ENCODE data around the gene LPO.
A peak's percentile ranks its signal among the peaks of the same experiment; 100 is the strongest.

LPO gene

DNA sequence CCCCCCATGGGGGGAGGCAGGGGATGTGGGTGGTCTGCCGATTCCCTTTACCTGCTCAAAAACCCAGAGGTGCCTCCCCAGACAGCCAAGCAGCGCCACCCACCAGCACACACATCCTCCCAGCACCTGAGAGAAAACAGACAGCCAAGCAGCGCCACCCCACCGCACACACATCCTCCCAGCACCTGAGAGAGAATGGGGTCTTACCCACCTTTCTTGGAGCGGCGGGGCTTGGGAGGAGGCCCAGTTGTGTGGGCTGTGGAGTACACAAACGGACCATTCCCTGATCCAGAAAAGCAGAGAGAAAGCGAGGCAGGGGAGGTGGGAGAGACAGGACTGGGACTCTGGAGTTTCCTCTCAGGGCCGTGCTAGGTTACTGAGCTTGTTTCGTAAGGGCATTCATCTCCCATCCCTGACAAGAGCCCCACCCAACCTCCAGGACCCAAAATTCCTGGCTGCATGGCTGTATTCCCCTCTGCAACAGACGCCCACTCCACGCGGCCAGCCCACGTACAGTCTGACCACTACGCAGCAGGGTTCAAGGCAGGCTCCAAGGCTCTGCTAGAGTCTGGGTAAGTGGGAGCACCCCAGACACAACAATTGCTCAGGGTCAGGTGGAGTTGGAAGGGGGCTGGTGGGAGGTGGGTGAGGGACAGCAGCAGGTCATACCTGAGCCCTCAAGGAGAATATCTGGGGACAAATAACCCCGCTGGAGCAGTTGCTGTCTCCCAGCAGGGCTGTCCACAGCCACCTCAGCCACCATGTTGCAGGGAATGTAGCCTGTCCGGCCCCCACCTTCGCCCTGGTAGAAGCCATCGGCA is 68.0 kb downstream of the LPO start:
- no peak for DNase-seq

DNA sequence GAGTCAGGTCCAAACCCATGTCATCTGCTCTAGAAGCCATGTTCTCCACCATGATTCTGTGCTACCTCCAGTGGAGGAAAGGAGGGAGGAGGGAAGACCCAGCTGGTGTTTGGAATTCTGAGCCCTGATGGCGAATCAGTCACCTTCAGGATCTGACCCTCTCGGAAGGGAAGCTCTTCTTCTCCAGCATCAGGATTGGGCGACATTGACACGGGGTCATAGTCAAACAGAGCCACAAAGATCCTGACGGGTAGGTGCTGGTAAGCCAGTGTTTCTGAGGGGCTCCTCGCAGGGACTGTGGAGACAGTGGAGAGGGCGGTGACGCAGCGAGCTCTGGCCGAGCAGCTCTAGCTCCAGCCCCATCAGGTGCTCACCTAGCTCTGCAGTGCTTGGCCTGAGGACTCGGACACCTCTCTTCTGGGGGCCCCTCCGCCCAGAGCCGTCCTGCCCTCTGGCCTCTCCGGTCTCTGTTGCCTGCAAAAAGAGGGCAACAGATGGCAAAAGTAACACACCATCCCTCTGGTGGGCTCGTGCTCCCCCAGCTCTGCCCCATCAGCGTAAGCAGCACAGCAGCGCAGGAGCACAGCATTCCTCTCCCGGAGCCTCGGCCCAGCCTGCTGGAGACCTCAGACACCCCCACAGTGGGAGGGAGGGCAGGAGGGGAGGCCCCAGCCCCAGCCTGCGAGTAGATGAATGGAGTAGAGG is 69.2 kb downstream of the LPO start:
- no peak for DNase-seq

DNA sequence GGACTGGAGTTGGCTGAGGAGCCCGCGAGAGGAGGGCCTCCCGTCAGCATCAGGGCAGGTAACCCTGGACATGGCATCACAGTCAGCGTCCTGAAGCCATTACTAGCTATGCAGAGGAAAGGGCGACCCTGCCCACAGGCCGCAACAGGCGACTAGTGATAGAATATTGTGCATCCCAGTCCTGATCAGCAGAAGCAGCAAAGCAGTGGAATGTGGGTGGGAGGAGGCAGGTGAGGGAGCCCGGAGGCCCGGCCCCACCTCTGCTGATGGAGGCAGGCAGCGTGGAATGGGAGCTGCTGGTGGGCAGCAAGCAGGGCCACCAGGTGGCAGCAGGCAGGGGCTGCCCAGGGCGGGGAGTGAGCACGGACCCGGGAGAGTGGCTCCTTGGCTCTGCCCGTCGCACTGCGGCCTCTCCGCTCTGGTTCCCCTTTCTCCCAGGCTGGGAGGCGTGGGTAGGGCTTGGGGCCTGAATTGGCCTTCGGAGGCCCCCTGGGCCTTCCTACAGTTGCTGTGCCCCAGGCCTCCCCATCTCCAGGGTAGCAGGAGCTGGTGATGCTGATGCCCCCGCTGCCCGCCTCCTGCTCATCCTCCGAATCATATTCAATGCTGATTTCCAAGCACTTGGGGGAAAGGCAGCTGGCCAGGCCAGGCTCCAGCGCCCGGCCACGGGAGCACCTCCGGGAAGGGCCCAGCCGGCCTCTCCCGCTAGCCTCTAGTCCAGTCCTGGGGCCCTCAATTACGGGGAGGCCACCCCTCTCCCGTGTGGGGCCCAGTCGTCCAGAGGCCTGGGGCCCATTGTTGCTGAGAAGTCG is 70.0 kb downstream of the LPO start:
- DNase-seq = no peak

DNA sequence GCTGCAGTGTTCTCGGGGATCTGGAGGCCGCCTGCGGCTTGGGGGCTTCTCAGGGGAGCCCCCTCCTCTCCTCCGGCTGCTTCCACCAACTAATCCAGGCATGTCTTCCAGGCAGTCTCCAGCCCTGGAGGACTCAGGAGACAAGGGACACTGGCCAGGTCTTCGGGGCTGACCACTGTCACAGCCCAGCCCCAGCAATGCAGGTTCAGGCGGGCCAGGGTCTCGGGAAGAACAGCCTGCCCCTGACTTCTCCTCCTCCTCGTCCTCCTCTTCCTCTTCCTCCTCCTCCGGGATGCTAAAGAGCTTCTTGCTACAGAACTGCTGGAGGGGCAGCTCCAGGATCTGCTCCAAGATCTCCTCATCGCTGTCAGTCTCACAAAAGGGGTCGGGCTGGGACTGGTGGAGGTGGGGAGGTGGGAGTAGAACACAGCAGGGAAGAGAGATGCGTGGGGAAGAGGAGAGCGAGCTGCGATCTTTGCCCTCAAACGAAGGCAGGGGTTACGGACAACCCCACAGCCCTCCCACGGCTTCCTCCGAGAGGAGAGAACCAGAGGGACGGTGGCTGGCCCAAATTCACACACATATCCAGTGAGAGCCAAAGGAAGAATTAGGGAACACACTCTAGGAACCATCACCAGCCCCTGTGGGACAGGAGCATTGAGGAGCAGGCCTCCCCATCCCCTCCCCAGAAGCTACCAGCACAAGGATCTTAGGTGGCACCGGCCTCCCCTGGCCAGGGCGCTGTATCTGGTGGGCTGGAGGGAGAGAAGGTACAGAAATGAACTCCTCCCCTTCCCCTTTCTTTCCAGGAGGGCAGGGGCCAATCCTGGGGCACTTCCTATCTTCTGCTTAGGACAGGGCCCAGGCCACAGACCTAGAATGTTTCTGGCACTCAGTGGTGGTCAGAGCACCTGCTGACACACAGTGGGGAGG is 70.9 kb downstream of the LPO start:
- no peak for DNase-seq

GRCh38 chr17:58309918-58310259 is 71.5 kb downstream of the LPO start:
- no peak for DNase-seq

GRCh38 chr17:58310511-58311428 is 72.4 kb downstream of the LPO start:
- DNase-seq = no peak

DNA sequence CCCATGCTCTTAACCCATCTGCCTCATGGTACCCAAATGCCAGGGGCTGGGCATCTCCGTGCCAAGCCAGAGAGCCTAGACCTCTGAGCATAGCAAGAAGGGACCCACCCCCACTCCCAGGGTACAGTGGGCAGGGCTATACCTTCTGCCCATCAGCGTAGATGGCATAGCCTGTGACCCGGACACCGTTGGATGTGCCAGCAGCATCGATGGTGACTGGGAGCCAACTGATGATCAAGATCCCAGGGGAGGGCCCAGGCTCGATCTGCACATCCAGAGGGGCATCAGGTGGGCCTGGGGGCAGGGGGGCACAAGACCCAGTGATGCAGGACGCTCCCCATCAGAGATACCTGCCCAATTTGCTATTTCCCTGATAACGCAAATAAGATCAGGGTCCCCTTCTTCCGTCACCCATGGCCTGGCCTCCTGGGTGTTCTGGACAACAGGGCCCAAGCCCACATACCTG is 73.1 kb downstream of the LPO start:
- DNase-seq = no peak

DNA sequence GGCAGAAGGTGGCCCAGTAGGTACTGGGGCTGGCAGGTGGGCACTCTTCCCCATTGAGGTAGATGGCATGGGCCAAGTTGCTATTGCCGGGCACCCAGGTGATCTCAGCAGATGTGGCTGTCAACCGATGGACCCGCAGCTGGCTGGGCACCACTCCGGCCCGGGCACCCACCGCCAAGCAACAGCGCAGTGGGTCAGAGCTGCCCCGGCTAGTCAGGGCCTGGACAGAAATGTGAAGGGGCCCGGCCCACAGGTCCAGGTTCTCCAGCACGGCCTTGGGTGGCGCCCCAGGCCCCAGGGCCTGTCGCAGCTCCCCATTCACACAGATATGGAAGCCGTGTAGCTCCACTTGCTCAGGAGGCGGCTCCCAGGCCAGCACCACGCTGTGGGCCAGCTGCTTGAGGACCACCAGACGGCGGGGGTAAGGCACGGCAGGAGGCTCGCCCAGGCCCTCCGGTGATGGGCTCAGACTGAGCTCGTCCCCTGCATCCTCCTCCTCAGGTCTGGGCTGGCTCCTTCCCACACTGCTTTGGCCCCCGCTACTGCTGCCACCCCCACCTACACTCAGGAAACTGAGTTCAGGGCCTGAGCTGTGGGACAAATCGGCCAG is 73.7 kb downstream of the LPO start:
- no peak for DNase-seq

DNA sequence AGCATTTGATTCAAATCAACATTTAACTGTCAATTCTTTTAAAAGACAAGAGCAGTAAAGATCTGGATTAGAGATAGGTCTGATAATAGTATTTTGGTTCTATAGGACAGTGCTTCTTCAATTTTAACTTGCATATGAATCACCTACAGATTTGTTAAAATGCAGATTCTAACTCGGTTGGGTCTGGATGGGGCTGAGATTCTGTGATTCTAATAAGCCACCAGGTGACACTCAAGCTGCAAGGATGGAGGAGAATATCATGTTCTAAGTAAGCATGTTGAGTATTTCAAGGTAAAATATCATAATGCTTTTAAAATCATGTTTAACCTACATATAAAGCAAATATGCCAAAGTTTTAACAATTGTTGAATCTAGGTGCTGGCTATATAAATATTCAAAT is 74.4 kb downstream of the LPO start:
- no peak for DNase-seq

- no peak for DNase-seq
Observed at GRCh38 chr17:58313815-58314705, 75.7 kb downstream of the LPO start.

- DNase-seq = no peak
Observed at GRCh38 chr17:58314706-58315015, 76.3 kb downstream of the LPO start.

GRCh38 chr17:58315281-58315711 is 76.9 kb downstream of the LPO start:
- DNase-seq = no peak

DNA sequence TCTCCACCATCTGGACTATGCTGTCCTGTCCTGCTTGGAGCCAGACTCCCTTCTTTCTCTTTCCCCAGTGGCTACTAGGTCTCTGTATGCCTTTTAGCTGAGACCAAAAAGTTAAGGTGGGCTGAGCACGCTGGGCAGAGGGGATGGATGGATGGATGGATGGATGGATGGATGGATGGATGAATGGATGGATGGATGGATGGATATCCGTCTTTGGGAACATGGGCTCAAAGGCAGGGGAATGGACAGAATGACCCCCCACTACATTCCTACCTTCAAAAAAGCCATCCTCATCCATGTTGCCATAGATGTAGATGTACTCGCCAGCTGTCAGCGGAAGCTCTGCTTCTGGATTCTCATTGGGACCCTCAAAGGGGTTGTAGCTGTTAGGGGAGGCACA is 77.4 kb downstream of the LPO start:
- DNase-seq = no peak

DNA sequence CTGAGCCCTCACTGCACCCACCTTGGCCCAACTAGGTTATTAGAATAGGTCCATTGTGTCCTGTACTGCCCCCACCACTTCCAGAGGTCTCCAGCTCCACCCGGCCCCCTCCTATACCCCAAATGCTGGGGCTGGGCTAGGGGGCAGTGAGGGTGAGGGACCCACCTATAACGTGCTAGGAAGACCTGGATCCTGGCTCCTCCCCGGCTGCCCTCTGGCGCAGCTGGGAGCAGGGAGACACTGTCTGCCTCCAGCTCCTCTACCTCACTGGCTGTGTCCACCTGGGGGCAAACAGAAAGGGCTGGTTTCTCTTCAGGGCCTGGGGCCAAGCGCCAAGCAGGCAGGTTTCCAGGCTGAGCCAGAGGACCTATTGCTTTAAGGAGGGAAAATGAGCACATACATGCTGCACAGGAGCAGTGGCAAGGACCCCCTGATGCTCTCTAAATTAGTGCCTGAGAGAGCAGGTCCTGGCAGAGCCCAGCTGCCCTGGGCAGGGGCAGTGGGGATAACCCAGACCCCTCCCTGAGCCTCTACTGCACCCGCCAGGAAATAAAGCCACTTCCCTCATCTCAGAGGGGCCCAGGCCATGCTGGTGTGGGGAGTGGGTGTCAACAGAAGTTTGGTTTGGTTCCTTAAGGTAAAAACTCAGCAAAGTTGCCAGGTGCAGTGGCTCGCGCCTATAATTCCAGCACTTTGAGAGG is 78.0 kb downstream of the LPO start:
- no peak for DNase-seq

- DNase-seq = peak; percentile 62
Observed at GRCh38 chr17:58317421-58318064, 79.2 kb downstream of the LPO start.

- DNase-seq = no peak
Observed at GRCh38 chr17:58318065-58318481, 79.7 kb downstream of the LPO start.

All from stimulated activated CD4-positive, alpha-beta T cell treated with anti-CD3 and anti-CD28 coated beads, Interleukin-4, amount 100 ng/mL, for 1 hour (primary cell).